Ovary (tissue), 3 donors: ENCODE data around the gene TRAPPC10.

ENCODE experiments used
- EP300 ChIP-seq: sonication (generic); formaldehyde crosslinking; IDR thresholded peaks from one replicate; pipeline ENCODE4 v1.6.1; 2017; ENCODE audit warnings: antibody characterized with exemption
- POLR2A ChIP-seq: fragments of 450-650 bp; IDR thresholded peaks from one replicate; pipeline ENCODE4 v1.6.1; 2017; ENCODE audit warnings: antibody characterized with exemption, mild to moderate bottlenecking, moderate library complexity
- TF ChIP-seq, protein P1 (sequence below), 3 donors: fragments of 450-650 bp in 2 of 3; fragments of 200-600 bp in 1 of 3; IDR thresholded peaks; one replicate each; pipeline versions ENCODE4 v1.5.1 to v1.8.0; 2016 to 2022; ENCODE audit warnings: antibody characterized with exemption in 3 of 3, mild to moderate bottlenecking in 1 of 3
- donor health status: DM: no; HTN: no; CAD: no.

DNA sequence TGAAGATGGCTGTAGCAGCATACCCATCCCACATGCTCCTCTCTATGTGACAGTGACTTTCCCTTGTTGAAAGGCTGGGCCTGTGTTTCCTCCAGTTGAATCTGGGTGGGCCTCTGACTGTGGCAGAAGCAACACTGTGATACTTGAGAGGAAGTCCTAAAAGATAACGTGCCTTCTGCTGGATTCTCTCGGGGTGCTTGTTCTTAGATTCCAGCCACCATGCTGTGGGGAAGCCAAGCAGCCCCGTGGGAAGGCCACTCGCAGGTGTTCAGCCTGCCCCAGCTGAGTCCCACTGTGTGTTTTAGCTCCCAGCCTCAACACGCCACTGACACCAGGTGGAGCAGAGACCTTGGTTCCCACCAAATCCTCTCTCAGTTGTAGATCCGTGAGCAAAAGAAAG lies 31.5 kb downstream of the TRAPPC10 start:
- TF ChIP-seq, protein P1, sequence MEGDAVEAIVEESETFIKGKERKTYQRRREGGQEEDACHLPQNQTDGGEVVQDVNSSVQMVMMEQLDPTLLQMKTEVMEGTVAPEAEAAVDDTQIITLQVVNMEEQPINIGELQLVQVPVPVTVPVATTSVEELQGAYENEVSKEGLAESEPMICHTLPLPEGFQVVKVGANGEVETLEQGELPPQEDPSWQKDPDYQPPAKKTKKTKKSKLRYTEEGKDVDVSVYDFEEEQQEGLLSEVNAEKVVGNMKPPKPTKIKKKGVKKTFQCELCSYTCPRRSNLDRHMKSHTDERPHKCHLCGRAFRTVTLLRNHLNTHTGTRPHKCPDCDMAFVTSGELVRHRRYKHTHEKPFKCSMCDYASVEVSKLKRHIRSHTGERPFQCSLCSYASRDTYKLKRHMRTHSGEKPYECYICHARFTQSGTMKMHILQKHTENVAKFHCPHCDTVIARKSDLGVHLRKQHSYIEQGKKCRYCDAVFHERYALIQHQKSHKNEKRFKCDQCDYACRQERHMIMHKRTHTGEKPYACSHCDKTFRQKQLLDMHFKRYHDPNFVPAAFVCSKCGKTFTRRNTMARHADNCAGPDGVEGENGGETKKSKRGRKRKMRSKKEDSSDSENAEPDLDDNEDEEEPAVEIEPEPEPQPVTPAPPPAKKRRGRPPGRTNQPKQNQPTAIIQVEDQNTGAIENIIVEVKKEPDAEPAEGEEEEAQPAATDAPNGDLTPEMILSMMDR (IDR thresholded peaks at IDR 0.05): no peak
- no peak for TF ChIP-seq POLR2A
- no peak for TF ChIP-seq EP300
